Measurements from ENCODE around the gene RIIAD1. TPM values are rescaled to one million over a fixed set of nuclear protein-coding genes. Genes with fewer than 3 reads are reported as not detected.

Gene RIIAD1
- total RNA-seq, 1 experiment from 2014 or later: not detected

DNA sequence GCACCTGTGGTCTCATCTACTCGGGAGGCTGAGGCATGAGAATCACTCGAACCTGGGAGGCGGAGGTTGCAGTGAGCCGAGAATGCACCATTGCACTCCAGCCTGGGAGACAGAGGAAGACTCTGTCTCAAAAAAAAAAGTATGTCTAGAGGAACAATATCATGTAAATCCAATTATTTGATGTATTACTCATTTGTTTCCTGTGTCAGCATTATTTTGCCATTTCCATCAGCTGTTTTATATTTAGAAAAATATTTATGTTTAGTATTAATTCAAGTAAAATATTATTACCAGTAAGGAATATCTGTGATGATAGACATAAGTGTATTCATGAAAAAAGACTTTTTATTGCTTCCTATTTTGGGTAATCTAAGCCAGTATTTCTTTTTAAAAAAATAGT is 56.0 kb downstream of the RIIAD1 start:
- Histone ChIP-seq H3K36me3 (ENCODE audit: control insufficient read depth, insufficient read depth, low read length) (no peaks in the 10 kb centered on the region; the same call in 1 of the 2 replicates), H3K4me3 (ENCODE audit: low read depth in 2 of 2, low read length in 2 of 2) (no peak overlapping the region), H3K9me3 (ENCODE audit: control insufficient read depth, insufficient read depth, low read depth, low read length) (no peaks in the 10 kb centered on the region), H3K4me1 (ENCODE audit: control insufficient read depth, insufficient read depth, low read length) (no peaks in the 10 kb centered on the region), H3K27ac (ENCODE audit: low read length) (no peak overlapping the region), H3K27me3 (ENCODE audit: control insufficient read depth, insufficient read depth, low read length) (no peaks in the 10 kb centered on the region)
- ATAC-seq (no peak), DNase-seq (ENCODE audit: low read depth, low spot score) (no peak)
- ChIA-PET CTCF (no interaction called here), POLR2A (interaction anchor here (0.6 kb wide), 1 partner anchor 406 kb away, joined by 7 read pairs; no protein-coding TSS in a partner anchor)
- in situ Hi-C loops (cut with HindIII; ENCODE audit: low pct_unique_long_range_greater_than_20kb, low sequenced_read_pairs) (no loop called here), intact Hi-C loops (cut with micrococcal nuclease; ENCODE audit: unreplicated experiment) (no loop called here)
- no TSS peak for BruUV-seq (replicated peaks)
- TF ChIP-seq SIN3A (IDR thresholded peaks at IDR 0.05; ENCODE audit: borderline replicate concordance, insufficient read depth, low read depth, low read length) (no peak), POLR2AphosphoS5 (IDR thresholded peaks at IDR 0.05; ENCODE audit: low read depth, low read length) (no peak), TCF7L2 (IDR thresholded peaks at IDR 0.05; ENCODE audit: low read depth, low read length) (no peak)
- TF ChIP-seq, protein P1, sequence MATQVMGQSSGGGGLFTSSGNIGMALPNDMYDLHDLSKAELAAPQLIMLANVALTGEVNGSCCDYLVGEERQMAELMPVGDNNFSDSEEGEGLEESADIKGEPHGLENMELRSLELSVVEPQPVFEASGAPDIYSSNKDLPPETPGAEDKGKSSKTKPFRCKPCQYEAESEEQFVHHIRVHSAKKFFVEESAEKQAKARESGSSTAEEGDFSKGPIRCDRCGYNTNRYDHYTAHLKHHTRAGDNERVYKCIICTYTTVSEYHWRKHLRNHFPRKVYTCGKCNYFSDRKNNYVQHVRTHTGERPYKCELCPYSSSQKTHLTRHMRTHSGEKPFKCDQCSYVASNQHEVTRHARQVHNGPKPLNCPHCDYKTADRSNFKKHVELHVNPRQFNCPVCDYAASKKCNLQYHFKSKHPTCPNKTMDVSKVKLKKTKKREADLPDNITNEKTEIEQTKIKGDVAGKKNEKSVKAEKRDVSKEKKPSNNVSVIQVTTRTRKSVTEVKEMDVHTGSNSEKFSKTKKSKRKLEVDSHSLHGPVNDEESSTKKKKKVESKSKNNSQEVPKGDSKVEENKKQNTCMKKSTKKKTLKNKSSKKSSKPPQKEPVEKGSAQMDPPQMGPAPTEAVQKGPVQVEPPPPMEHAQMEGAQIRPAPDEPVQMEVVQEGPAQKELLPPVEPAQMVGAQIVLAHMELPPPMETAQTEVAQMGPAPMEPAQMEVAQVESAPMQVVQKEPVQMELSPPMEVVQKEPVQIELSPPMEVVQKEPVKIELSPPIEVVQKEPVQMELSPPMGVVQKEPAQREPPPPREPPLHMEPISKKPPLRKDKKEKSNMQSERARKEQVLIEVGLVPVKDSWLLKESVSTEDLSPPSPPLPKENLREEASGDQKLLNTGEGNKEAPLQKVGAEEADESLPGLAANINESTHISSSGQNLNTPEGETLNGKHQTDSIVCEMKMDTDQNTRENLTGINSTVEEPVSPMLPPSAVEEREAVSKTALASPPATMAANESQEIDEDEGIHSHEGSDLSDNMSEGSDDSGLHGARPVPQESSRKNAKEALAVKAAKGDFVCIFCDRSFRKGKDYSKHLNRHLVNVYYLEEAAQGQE (IDR thresholded peaks at IDR 0.05; ENCODE audit: insufficient read depth in 1 of 2, low read depth in 2 of 2, low read length in 1 of 2): no peak
- TF ChIP-seq, protein P2, sequence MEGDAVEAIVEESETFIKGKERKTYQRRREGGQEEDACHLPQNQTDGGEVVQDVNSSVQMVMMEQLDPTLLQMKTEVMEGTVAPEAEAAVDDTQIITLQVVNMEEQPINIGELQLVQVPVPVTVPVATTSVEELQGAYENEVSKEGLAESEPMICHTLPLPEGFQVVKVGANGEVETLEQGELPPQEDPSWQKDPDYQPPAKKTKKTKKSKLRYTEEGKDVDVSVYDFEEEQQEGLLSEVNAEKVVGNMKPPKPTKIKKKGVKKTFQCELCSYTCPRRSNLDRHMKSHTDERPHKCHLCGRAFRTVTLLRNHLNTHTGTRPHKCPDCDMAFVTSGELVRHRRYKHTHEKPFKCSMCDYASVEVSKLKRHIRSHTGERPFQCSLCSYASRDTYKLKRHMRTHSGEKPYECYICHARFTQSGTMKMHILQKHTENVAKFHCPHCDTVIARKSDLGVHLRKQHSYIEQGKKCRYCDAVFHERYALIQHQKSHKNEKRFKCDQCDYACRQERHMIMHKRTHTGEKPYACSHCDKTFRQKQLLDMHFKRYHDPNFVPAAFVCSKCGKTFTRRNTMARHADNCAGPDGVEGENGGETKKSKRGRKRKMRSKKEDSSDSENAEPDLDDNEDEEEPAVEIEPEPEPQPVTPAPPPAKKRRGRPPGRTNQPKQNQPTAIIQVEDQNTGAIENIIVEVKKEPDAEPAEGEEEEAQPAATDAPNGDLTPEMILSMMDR (IDR thresholded peaks at IDR 0.05): no peak

Other genes with a start within 250 kb of the RIIAD1 start
- gene CGN, start 210.1 kb upstream of the RIIAD1 start, total RNA-seq (2021; ENCODE audit: unreplicated experiment): 10.2 TPM
- gene TUFT1, start 181.2 kb upstream of the RIIAD1 start, total RNA-seq (2021; ENCODE audit: unreplicated experiment): 66.4 TPM
- gene SNX27, start 109.5 kb upstream of the RIIAD1 start, total RNA-seq (2021; ENCODE audit: unreplicated experiment): 58.4 TPM
- gene CELF3, start 4.7 kb upstream of the RIIAD1 start, total RNA-seq (2021; ENCODE audit: unreplicated experiment): not detected
- 98.3 TPM for gene MRPL9, start 42.0 kb downstream of the RIIAD1 start, total RNA-seq (2021; ENCODE audit: unreplicated experiment)
- 33.6 TPM for gene TDRKH, start 69.0 kb downstream of the RIIAD1 start, total RNA-seq (2021; ENCODE audit: unreplicated experiment)
- gene LINGO4, start 83.9 kb downstream of the RIIAD1 start, total RNA-seq (2021; ENCODE audit: unreplicated experiment): not detected
- not detected for gene RORC, start 110.3 kb downstream of the RIIAD1 start, total RNA-seq (2021; ENCODE audit: unreplicated experiment)
- 1.2 TPM for gene C2CD4D, start 118.3 kb downstream of the RIIAD1 start, total RNA-seq (2021; ENCODE audit: unreplicated experiment)
- not detected for gene THEM5, start 132.2 kb downstream of the RIIAD1 start, total RNA-seq (2021; ENCODE audit: unreplicated experiment)
- 21.8 TPM for gene THEM4, start 188.0 kb downstream of the RIIAD1 start, total RNA-seq (2021; ENCODE audit: unreplicated experiment)

All from Panc1 (cell line).